ENCODE results near the gene ZFAND3. TPM values are rescaled to one million over a fixed set of nuclear protein-coding genes. Genes with fewer than 3 reads are reported as not detected.

ZFAND3 gene
- total RNA-seq, 1 donor from 2014 or later = 131 TPM

DNA sequence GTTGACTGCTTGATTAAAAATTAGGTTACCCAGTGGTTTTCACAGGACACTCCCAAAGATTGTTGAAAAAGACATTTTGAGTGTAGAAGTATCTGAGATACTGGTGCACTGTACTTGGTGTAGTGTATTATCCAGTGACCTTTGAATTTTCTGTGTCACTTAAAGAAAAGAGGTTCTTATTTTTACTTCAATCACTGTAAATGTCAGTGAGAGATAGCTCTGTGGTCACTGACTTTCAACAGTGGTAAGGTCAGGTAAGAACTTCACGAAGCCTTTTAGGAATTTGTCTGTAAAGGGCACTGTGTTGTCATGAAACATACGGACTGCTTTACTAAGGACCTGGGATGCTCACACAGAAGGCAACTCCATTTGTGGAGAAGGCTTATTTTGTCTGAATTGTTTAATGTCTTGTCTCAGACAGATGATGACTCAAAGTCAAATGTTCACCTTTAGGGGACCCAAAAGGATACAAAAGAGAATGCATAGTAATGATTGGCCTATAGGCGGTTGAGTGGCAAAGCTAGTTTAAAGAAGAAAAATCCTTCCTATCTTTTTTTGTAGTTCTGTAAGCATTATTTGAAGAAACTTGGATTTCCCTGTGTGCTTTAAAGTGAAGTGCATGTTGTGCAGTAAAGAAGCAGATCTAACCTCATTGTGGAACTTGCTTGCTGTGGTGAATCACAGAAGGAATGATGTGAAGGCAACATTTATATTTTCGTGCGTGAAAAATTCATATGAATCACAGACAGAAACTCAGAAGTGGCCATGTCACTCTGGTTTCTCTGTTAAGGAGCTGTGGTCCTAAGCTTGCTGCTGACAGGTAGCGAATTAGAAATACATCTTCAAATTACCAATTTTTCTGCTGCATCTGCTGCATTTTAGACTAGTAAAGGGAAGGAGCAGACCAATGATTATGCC lies 47.3 kb downstream of the ZFAND3 start:
- H3K9ac ChIP-seq (ENCODE audit: low read length) = no peak overlapping the region
- H4K20me1 ChIP-seq (ENCODE audit: insufficient read depth, low read length) = peaks cover 94% of the 10 kb centered on the region
- peak overlapping the region; percentile 1 for H3K4me2 ChIP-seq (ENCODE audit: low read length)
- H3K36me3 ChIP-seq (ENCODE audit: insufficient read depth, low read length) = no peaks in the 10 kb centered on the region
- peaks cover 99% of the 10 kb centered on the region for H3K79me2 ChIP-seq (ENCODE audit: insufficient read depth, low read length)
- Mint-ChIP-seq H3K9me3 (ENCODE audit: unreplicated experiment) (no peaks in the 10 kb centered on the region), H3K4me1 (ENCODE audit: low read depth, unreplicated experiment) (peaks cover 44% of the 10 kb centered on the region), H3K36me3 (ENCODE audit: low read depth, unreplicated experiment) (peaks cover 5% of the 10 kb centered on the region), H3K4me3 (ENCODE audit: unreplicated experiment) (no peak overlapping the region), H3K27ac (ENCODE audit: unreplicated experiment) (peak overlapping the region; percentile 8), H3K27me3 (ENCODE audit: low read depth, unreplicated experiment) (no peaks in the 10 kb centered on the region)
- no peaks in the 10 kb centered on the region for H3K9me3 ChIP-seq (ENCODE audit: insufficient read depth, low read depth, low read length)
- H3K4me3 ChIP-seq (ENCODE audit: insufficient read depth, low read depth, low read length) = no peak overlapping the region
- H3K4me1 ChIP-seq (ENCODE audit: insufficient read depth, low read length) = peaks cover 36% of the 10 kb centered on the region
- TF ChIP-seq EZH2 (IDR thresholded peaks at IDR 0.05; ENCODE audit: insufficient read depth, low read length) = no peak
- TF ChIP-seq, protein P1, sequence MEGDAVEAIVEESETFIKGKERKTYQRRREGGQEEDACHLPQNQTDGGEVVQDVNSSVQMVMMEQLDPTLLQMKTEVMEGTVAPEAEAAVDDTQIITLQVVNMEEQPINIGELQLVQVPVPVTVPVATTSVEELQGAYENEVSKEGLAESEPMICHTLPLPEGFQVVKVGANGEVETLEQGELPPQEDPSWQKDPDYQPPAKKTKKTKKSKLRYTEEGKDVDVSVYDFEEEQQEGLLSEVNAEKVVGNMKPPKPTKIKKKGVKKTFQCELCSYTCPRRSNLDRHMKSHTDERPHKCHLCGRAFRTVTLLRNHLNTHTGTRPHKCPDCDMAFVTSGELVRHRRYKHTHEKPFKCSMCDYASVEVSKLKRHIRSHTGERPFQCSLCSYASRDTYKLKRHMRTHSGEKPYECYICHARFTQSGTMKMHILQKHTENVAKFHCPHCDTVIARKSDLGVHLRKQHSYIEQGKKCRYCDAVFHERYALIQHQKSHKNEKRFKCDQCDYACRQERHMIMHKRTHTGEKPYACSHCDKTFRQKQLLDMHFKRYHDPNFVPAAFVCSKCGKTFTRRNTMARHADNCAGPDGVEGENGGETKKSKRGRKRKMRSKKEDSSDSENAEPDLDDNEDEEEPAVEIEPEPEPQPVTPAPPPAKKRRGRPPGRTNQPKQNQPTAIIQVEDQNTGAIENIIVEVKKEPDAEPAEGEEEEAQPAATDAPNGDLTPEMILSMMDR (IDR thresholded peaks at IDR 0.05; ENCODE audit: insufficient read depth, low read depth, low read length) = no peak
- no peak overlapping the region for H3K27ac ChIP-seq (ENCODE audit: low read depth, low read length)
- DNase-seq (ENCODE audit: low read depth) (no peak), FAIRE-seq (no peak)
- no peaks in the 10 kb centered on the region for H3K27me3 ChIP-seq (ENCODE audit: insufficient read depth, low read length)
- no peak overlapping the region for H2AFZ ChIP-seq (ENCODE audit: low read depth, low read length)

DNA sequence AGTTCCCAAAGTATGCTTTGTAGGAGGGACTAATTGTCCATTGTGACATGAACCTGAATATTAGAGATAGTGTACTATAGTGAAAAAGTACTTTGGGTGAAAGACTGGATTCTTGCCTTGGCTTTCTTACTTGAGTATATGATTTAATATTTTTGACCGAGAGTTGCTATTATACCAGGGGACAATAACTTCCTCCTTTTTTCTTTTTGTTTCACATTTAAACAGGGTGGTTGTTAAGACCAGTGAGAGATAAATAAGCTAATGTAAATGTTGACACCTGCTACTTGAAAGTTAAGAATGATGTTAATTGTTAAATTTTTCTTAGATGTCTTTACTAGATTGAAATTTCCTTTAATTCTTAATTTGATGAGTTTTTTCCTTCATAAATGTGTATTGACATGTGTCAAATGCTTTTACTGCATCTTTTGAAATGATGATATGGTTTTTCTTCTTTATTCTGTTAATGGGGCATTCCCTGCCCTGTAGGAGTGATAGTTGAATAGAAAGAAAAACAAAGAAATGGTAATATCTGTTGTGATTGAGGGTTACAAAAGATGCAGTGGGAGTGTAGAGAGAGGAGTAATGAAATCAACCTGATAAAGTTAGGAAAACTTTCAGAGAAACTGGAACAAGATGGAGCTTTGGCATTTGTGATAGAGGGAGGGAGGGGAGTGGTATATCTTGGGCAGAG lies 48.4 kb downstream of the ZFAND3 start:
- Histone ChIP-seq H3K27me3 (ENCODE audit: insufficient read depth, low read length) (no peaks in the 10 kb centered on the region), H3K79me2 (ENCODE audit: insufficient read depth, low read length) (peaks cover 99% of the 10 kb centered on the region), H3K4me2 (ENCODE audit: low read length) (peak overlapping the region; percentile 80), H3K27ac (ENCODE audit: low read depth, low read length) (peak overlapping the region; percentile 82), H3K4me3 (ENCODE audit: insufficient read depth, low read depth, low read length) (peak overlapping the region; percentile 11), H3K36me3 (ENCODE audit: insufficient read depth, low read length) (no peaks in the 10 kb centered on the region), H3K9ac (ENCODE audit: low read length) (peak overlapping the region; percentile 46), H3K9me3 (ENCODE audit: insufficient read depth, low read depth, low read length) (no peaks in the 10 kb centered on the region), H3K4me1 (ENCODE audit: insufficient read depth, low read length) (peaks cover 28% of the 10 kb centered on the region), H2AFZ (ENCODE audit: low read depth, low read length) (no peak overlapping the region), H4K20me1 (ENCODE audit: insufficient read depth, low read length) (peaks cover 96% of the 10 kb centered on the region)
- Mint-ChIP-seq H3K27me3 (ENCODE audit: low read depth, unreplicated experiment) (no peaks in the 10 kb centered on the region), H3K4me3 (ENCODE audit: unreplicated experiment) (no peak overlapping the region), H3K4me1 (ENCODE audit: low read depth, unreplicated experiment) (peaks cover 43% of the 10 kb centered on the region), H3K9me3 (ENCODE audit: unreplicated experiment) (no peaks in the 10 kb centered on the region), H3K27ac (ENCODE audit: unreplicated experiment) (peak overlapping the region; percentile 94), H3K36me3 (ENCODE audit: low read depth, unreplicated experiment) (peaks cover 8% of the 10 kb centered on the region)
- no peak for FAIRE-seq
- TF ChIP-seq, protein P1 (IDR thresholded peaks at IDR 0.05; ENCODE audit: insufficient read depth, low read depth, low read length) = no peak
- no peak for TF ChIP-seq EZH2 (IDR thresholded peaks at IDR 0.05; ENCODE audit: insufficient read depth, low read length)
- no peak for DNase-seq (ENCODE audit: low read depth)

Data from astrocyte (in vitro differentiated cells and primary cell).